Pancreas (tissue), 10 donors: ENCODE results near the gene SMIM20. TPM values are rescaled to one million over a fixed set of nuclear protein-coding genes. Genes with fewer than 3 reads are reported as not detected.

Experiments used
- ATAC-seq, 4 donors: fragments of 200-7000 bp; cut with Tn5 transposase; one replicate each; pipeline versions ENCODE4 v1.8.0 to v1.9.1; 2020; ENCODE audit warnings: mild to moderate bottlenecking in 4 of 4, moderate library complexity in 4 of 4
- DNase-seq, 6 donors: peaks; one replicate each; pipeline ENCODE4 v3.0.0-alpha.2; 2020
- FAIRE-seq: peaks from 2 replicates; lab custom pipeline; 2012; peaks lifted over from hg19 to GRCh38; lab: Jason Lieb, UNC
- H3K27ac ChIP-seq, 4 donors: fragments of 200-600 bp; sonication (generic); 1 replicate in 3 of 4; 2 replicates in 1 of 4; pipeline versions ENCODE4 v1.5.0 to v1.8.0; 2020
- H3K27me3 ChIP-seq, 4 donors: fragments of 200-600 bp; one replicate each; pipeline ENCODE4 v1.8.0; 2021
- H3K36me3 ChIP-seq, 3 donors: fragments of 200-600 bp; sonication (generic) in 1 of 3; one replicate each; pipeline versions ENCODE4 v1.5.0 to v1.8.0; 2020 to 2021
- H3K4me1 ChIP-seq, 3 donors: fragments of 200-600 bp; one replicate each; pipeline ENCODE4 v1.8.0; 2021
- H3K4me3 ChIP-seq, 4 donors: fragments of 200-600 bp; sonication (generic) in 2 of 4; one replicate each; pipeline versions ENCODE4 v1.5.0 to v1.8.0; 2020 to 2021
- H3K9me3 ChIP-seq, 4 donors: fragments of 200-600 bp; one replicate each; pipeline ENCODE4 v1.8.0; 2021
- CTCF ChIP-seq, 4 donors: fragments of 200-600 bp; sonication (generic) in 3 of 4; IDR thresholded peaks; one replicate each; pipeline versions ENCODE4 v1.5.0 to v1.8.0; 2021; ENCODE audit warnings: antibody characterized with exemption in 4 of 4
- WGBS, 2 donors: extraction: QIAGEN DNeasy Blood & Tissue Kit; methylation state at CpG; one replicate each; pipeline ENCODE4 v1.1.7; 2013; 5-methylcytosine and 5-hydroxymethylcytosine counted together
- intact Hi-C, 3 donors: fragments of 100-400 bp; cut with DNase I; formaldehyde crosslinking; loops; one replicate each; pipeline versions ENCODE4 v1.11.1 to v1.14.2; 2022
- polyA plus RNA-seq, 2 donors: library from polyadenylated mRNA; stranded (reverse); fragments of 200-250 nt; gene quantifications; one replicate each; pipeline ENCODE4 v1.2.3, GENCODE V29; 2013
- total RNA-seq, 6 donors: library from RNA; stranded (reverse); fragmentation: NEBNext Ultra II Directional in 4 of 6; extraction: Animal tissue kit (Norgen Biotek cat#: 25700) in 4 of 6; gene quantifications; one replicate each; pipeline versions ENCODE4 v1.2.1 to v1.2.4, GENCODE V29; 2021 to 2023
- donor health status: healthy with polysubstance abuse.
- donor health status: DM: no; HTN: no; CAD: no; lungs with moderate emphysema.
- donor health status: DM: no; HTN: no; CAD: no.
- donor health status: control.
- donor health status: control.
- donor health status: Bipolar disorder and iron deficiency.
- donor health status: DM: yes; HTN: yes; CAD: no.
- donor health status: DM: no; HTN: no; CAD: no.
- donor health status: DM: no; HTN: no; CAD: no.
- donor health status: DM: yes; HTN: yes; CAD: no.

SMIM20 gene
- total and polyA plus RNA-seq, 8 donors = 11.7 to 37.4 (median 18.7) TPM

DNA sequence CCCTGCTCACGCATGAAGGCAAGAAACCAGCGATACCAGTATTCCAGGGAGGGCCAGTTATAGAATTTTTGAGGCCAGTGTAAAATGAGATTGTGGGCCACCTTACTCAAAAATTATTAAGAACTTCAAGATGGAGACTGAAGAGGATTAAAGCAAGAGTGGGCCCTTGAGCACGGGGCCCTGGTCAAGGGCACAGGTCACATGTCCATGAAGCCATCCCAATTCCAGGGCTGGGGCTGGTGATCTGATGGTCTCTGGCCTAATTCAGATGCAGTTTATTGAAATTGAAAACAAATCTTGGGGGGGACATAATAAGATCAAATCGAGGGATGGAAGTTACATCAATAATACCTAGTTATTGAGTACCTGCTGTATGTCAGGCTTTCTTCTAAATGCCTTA is 58.3 kb downstream of the SMIM20 start:
- Histone ChIP-seq H3K4me1 (peaks cover 0 to 10% (median 0%) of the 10 kb centered on the region in 3 donors), H3K36me3 (no peaks in the 10 kb centered on the region), H3K27me3 (no peaks in the 10 kb centered on the region), H3K4me3 (no peak overlapping the region), H3K27ac (no peak overlapping the region), H3K9me3 (no peaks in the 10 kb centered on the region)
- DNase-seq (no peak), FAIRE-seq (no peak), ATAC-seq (no peak)
- intact Hi-C loops = loop anchor here in 1 of 3 donors (10.0 kb wide), 1 partner anchor 1022 kb away; no protein-coding TSS in a partner anchor
- no peak for TF ChIP-seq CTCF (IDR thresholded peaks at IDR 0.05)
- 86 to 96% methylated on average over 4 of the region's 4 CpGs for WGBS, 2 donors

- ATAC-seq = no peak
- H3K27me3 ChIP-seq = no peaks in the 10 kb centered on the region
- no peak for FAIRE-seq
- WGBS, 2 donors = 63 to 76% methylated on average over 8 of the region's 8 CpGs
- peaks cover 0 to 10% (median 0%) of the 10 kb centered on the region in 3 donors for H3K4me1 ChIP-seq
- no peak overlapping the region for H3K27ac ChIP-seq
- no peak for TF ChIP-seq CTCF (IDR thresholded peaks at IDR 0.05)
- no peaks in the 10 kb centered on the region for H3K9me3 ChIP-seq
- no peaks in the 10 kb centered on the region for H3K36me3 ChIP-seq
- intact Hi-C loops = loop anchor here in 1 of 3 donors (10.0 kb wide), 1 partner anchor 1022 kb away; no protein-coding TSS in a partner anchor
- no peak overlapping the region for H3K4me3 ChIP-seq
- DNase-seq = no peak
These were observed 59.1 kb downstream of the SMIM20 start for GRCh38 chr4:25972984-25973745.

DNA sequence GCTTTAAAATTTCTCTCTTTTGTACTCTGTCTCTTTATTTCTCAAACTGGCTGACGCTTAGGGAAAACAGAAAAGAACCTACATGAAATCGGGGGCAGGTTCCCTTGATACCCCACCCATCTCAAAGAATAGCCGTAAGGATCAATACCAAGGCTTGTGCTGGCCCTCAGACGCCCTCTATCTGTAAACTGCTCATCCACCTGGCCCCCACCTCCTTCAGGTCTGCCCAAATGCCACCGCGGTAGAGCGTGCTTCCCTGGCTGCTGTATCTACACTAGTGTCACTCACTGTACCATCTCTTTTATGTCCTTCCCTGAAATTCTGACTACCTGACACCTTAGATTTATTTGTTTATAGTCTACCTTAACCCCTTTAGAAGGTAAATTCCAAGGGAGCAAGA is 62.8 kb downstream of the SMIM20 start:
- Histone ChIP-seq H3K27ac (no peak overlapping the region), H3K36me3 (no peaks in the 10 kb centered on the region), H3K27me3 (no peaks in the 10 kb centered on the region), H3K4me3 (no peak overlapping the region), H3K9me3 (no peaks in the 10 kb centered on the region), H3K4me1 (no peaks in the 10 kb centered on the region)
- DNase-seq (no peak), ATAC-seq (no peak), FAIRE-seq (no peak)
- no peak for TF ChIP-seq CTCF (IDR thresholded peaks at IDR 0.05)
- intact Hi-C loops = loop anchor here in 1 of 3 donors (10.0 kb wide), 1 partner anchor 1018 kb away; no protein-coding TSS in a partner anchor
- WGBS, 2 donors = 68 to 72% methylated on average over 7 of the region's 7 CpGs

DNA sequence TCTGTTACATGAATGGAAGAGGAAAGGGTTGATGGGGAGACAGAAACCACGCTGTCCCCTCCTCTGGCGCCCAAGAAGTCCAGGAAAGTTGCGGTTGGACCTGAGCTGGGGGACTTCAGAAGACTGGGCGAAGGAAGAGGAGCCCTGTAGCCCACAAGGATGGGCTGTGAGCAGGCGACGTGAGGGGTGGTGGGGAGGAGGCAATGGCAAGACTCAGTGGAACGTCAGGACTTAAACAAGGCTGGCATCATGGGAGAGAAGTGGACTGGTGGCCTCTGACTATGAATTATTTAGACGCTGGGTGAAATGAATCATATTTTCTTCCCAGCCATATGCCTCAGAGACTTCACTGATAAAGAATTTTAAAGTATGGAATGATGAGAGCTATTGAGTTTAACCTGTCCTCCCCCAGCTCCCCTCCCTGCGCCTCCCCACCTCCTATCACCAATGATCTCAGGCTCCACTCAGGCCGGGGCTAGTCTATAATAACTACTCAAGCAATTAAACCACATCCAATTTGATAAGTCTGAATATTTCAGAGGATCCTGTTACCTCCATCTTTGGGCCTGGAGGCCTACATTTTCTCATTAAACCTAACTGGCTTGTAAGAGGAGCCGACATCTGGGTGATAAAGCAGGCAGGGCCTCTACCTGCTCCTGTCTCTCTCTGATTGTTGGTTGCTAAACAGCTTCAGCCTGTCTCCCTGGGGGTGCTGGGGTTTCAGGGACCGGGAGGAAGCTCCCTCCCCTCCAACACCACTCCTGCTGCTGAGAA is 63.6 kb downstream of the SMIM20 start:
- WGBS, 2 donors = 84 to 88% methylated on average over 12 of the region's 12 CpGs
- intact Hi-C loops = loop anchor here in 1 of 3 donors (10.0 kb wide), 1 partner anchor 1017 kb away; no protein-coding TSS in a partner anchor

More for the DNA sequence above, 63.6 kb downstream of the SMIM20 start:
- no peaks in the 10 kb centered on the region for H3K27me3 ChIP-seq
- H3K9me3 ChIP-seq = no peaks in the 10 kb centered on the region
- H3K27ac ChIP-seq = no peak overlapping the region
- no peak overlapping the region for H3K4me3 ChIP-seq
- no peak for TF ChIP-seq CTCF (IDR thresholded peaks at IDR 0.05)
- DNase-seq = no peak
- FAIRE-seq = no peak
- no peaks in the 10 kb centered on the region for H3K4me1 ChIP-seq
- no peak for ATAC-seq
- no peaks in the 10 kb centered on the region for H3K36me3 ChIP-seq
